Measurements from ENCODE around the gene CEP128.

GRCh38 chr14:80954687-80955299, 13.3 kb upstream of the CEP128 start:
- TF ChIP-seq, protein P1, sequence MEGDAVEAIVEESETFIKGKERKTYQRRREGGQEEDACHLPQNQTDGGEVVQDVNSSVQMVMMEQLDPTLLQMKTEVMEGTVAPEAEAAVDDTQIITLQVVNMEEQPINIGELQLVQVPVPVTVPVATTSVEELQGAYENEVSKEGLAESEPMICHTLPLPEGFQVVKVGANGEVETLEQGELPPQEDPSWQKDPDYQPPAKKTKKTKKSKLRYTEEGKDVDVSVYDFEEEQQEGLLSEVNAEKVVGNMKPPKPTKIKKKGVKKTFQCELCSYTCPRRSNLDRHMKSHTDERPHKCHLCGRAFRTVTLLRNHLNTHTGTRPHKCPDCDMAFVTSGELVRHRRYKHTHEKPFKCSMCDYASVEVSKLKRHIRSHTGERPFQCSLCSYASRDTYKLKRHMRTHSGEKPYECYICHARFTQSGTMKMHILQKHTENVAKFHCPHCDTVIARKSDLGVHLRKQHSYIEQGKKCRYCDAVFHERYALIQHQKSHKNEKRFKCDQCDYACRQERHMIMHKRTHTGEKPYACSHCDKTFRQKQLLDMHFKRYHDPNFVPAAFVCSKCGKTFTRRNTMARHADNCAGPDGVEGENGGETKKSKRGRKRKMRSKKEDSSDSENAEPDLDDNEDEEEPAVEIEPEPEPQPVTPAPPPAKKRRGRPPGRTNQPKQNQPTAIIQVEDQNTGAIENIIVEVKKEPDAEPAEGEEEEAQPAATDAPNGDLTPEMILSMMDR (IDR thresholded peaks at IDR 0.05 in 2 of 3, conservative IDR thresholded peaks at IDR 0.05 in 1 of 3; ENCODE audit: borderline replicate concordance in 1 of 3, insufficient read depth in 1 of 3, low read depth in 2 of 3, low read length in 2 of 3), result peak; percentile 67 to 78 (median 71)
- no peak for TF ChIP-seq SP1 (IDR thresholded peaks at IDR 0.05; ENCODE audit: low read depth)

Measured in HCT116 (cell line).